Keratinocyte (primary cell): ENCODE measurements around the gene RGS6. TPM values are rescaled to one million over a fixed set of nuclear protein-coding genes. Genes with fewer than 3 reads are reported as not detected.

Experiments used
- DNase-seq: peaks from one replicate; pipeline ENCODE4 v3.0.0-alpha.2; 2011; ENCODE audit warnings: low read depth, missing footprints, low spot score
- FAIRE-seq: peaks from 2 replicates; lab custom pipeline; 2011; peaks lifted over from hg19 to GRCh38; lab: Jason Lieb, UNC
- H2AFZ ChIP-seq: 2 replicates; pipeline ENCODE4 v1.6.0; 2012; ENCODE audit warnings: low read length, control low read depth, inconsistent platforms; ENCODE audit not compliant: control insufficient read depth
- H3K27ac ChIP-seq: 2 replicates; pipeline ENCODE4 v1.5.1; 2011; ENCODE audit warnings: low read length; ENCODE audit not compliant: control insufficient read depth, insufficient read depth
- H3K27me3 ChIP-seq: 3 replicates; pipeline ENCODE4 v1.6.0; 2011; ENCODE audit warnings: low read length; ENCODE audit not compliant: control insufficient read depth, insufficient read depth; ENCODE audit errors: extremely low read depth
- H3K36me3 ChIP-seq, 2 experiments: 2 replicates in 1 of 2; 3 replicates in 1 of 2; pipeline ENCODE4 v1.5.1; 2011; ENCODE audit warnings: low read length in 2 of 2, mild to moderate bottlenecking in 1 of 2; ENCODE audit not compliant: control insufficient read depth in 2 of 2, insufficient read depth in 2 of 2; ENCODE audit errors: extremely low read depth in 1 of 2
- H3K4me1 ChIP-seq: 3 replicates; pipeline ENCODE4 v1.5.1; 2011; ENCODE audit warnings: low read length; ENCODE audit not compliant: control insufficient read depth, insufficient read depth; ENCODE audit errors: extremely low read depth
- H3K4me2 ChIP-seq: 3 replicates; pipeline ENCODE4 v1.6.0; 2011; ENCODE audit warnings: low read depth, low read length; ENCODE audit not compliant: control insufficient read depth, insufficient read depth; ENCODE audit errors: extremely low read depth
- H3K4me3 ChIP-seq, 3 experiments: fragments of 200-600 bp in 1 of 3; sonication (generic) in 1 of 3; 2 replicates in 2 of 3; 3 replicates in 1 of 3; pipeline ENCODE4 v1.5.1; 2011 to 2016; ENCODE audit warnings: low read length in 3 of 3, mild to moderate bottlenecking in 3 of 3, control low read depth in 2 of 3, inconsistent platforms in 1 of 3, low read depth in 1 of 3, mixed read lengths in 1 of 3, mixed run types in 1 of 3, moderate library complexity in 1 of 3; ENCODE audit not compliant: control insufficient read depth in 2 of 3, insufficient read depth in 2 of 3; ENCODE audit errors: extremely low read depth in 1 of 3
- H3K79me2 ChIP-seq: 2 replicates; pipeline ENCODE4 v1.6.0; 2012; ENCODE audit warnings: low read length; ENCODE audit not compliant: control insufficient read depth, insufficient read depth
- H3K9ac ChIP-seq: 3 replicates; pipeline ENCODE4 v1.6.0; 2011; ENCODE audit warnings: low read length; ENCODE audit not compliant: control insufficient read depth, insufficient read depth; ENCODE audit errors: extremely low read depth
- H3K9me1 ChIP-seq: 3 replicates; pipeline ENCODE4 v1.6.0; 2011; ENCODE audit warnings: low read length; ENCODE audit not compliant: control insufficient read depth, insufficient read depth; ENCODE audit errors: extremely low read depth
- H3K9me3 ChIP-seq: 2 replicates; pipeline ENCODE4 v1.5.1; 2012; ENCODE audit warnings: low read depth, low read length; ENCODE audit not compliant: control insufficient read depth
- H4K20me1 ChIP-seq: 3 replicates; pipeline ENCODE4 v1.6.0; 2011; ENCODE audit warnings: low read length; ENCODE audit not compliant: control insufficient read depth, insufficient read depth; ENCODE audit errors: extremely low read depth
- EZH2 ChIP-seq: IDR thresholded peaks from one replicate; pipeline ENCODE4 v1.6.1; 2012; ENCODE audit warnings: inconsistent platforms, mild to moderate bottlenecking, low read length, moderate library complexity
- dilution Hi-C: fragments of 300-500 bp; cut with MboI; formaldehyde crosslinking; loops from one replicate; pipeline ENCODE4 v1.7.0; 2020; ENCODE audit warnings: low sequenced_read_pairs; ENCODE audit not compliant: extremely low pct_ligation_motif_present
- polyA plus RNA-seq, 5 experiments: library from polyadenylated mRNA; depleted of rRNA in 3 of 5; stranded (reverse) in 3 of 5; stranded (forward) in 1 of 5; unstranded in 1 of 5; fragments of >200 nt; gene quantifications; 1 replicate in 1 of 5; 2 replicates in 3 of 5; 3 replicates in 1 of 5; pipeline versions ENCODE4 v1.2.1 to v1.2.3, GENCODE V29; 2011 to 2012; ENCODE audit warnings: missing spikeins in 2 of 5, low read depth in 1 of 5, low replicate concordance in 1 of 5
- TF ChIP-seq, protein P1 (sequence below), 3 experiments: IDR thresholded peaks in 1 of 3; conservative IDR thresholded peaks in 1 of 3; optimal IDR thresholded peaks in 1 of 3; 2 replicates in 2 of 3; 3 replicates in 1 of 3; pipeline versions ENCODE3 to v1.5.1; 2011; ENCODE audit warnings: low read length in 3 of 3, mild to moderate bottlenecking in 3 of 3, moderate library complexity in 2 of 3, control low read depth in 1 of 3, inconsistent platforms in 1 of 3; ENCODE audit not compliant: insufficient read depth in 2 of 3; ENCODE audit errors: extremely low read depth in 1 of 3

RGS6 gene
- polyA plus RNA-seq, 1 donor (not counting 4 experiments of a cell fraction or from before 2014, with no cell fraction given), result not detected

DNA sequence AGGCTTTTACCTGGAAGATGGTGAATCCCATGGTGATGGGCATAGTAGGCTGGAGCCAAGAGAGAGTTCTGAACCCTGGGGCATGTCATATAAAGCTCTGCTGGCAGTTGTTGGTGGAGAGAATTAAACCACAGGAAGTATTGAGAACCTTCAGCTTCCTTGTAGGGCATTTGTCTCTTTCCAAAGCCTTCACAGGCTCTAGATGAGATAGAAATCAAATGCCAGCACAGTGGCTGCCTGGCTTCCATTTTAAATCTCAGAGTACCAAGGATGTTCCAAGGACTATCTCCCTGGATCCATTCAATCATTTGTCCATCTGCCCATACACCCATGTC lies 592.0 kb downstream of the RGS6 start:
- Histone ChIP-seq H3K27ac (no peak overlapping the region), H3K9ac (no peak overlapping the region), H3K36me3 (no peaks in the 10 kb centered on the region), H3K4me3 (no peak overlapping the region), H3K79me2 (no peaks in the 10 kb centered on the region), H3K9me1 (no peaks in the 10 kb centered on the region), H3K9me3 (no peaks in the 10 kb centered on the region), H3K27me3 (no peaks in the 10 kb centered on the region), H3K4me2 (no peak overlapping the region), H3K4me1 (no peaks in the 10 kb centered on the region), H4K20me1 (no peaks in the 10 kb centered on the region), H2AFZ (no peak overlapping the region)
- FAIRE-seq, result no peak
- no peak for DNase-seq
- dilution Hi-C loops, result no loop called here
- TF ChIP-seq, protein P1, sequence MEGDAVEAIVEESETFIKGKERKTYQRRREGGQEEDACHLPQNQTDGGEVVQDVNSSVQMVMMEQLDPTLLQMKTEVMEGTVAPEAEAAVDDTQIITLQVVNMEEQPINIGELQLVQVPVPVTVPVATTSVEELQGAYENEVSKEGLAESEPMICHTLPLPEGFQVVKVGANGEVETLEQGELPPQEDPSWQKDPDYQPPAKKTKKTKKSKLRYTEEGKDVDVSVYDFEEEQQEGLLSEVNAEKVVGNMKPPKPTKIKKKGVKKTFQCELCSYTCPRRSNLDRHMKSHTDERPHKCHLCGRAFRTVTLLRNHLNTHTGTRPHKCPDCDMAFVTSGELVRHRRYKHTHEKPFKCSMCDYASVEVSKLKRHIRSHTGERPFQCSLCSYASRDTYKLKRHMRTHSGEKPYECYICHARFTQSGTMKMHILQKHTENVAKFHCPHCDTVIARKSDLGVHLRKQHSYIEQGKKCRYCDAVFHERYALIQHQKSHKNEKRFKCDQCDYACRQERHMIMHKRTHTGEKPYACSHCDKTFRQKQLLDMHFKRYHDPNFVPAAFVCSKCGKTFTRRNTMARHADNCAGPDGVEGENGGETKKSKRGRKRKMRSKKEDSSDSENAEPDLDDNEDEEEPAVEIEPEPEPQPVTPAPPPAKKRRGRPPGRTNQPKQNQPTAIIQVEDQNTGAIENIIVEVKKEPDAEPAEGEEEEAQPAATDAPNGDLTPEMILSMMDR (optimal IDR thresholded peaks at IDR 0.05 in 1 of 3, IDR thresholded peaks at IDR 0.05 in 1 of 3, conservative IDR thresholded peaks at IDR 0.05 in 1 of 3; ENCODE audit: extremely low read depth in 1 of 3, insufficient read depth in 2 of 3, low read length in 3 of 3), result no peak
- no peak for TF ChIP-seq EZH2

DNA sequence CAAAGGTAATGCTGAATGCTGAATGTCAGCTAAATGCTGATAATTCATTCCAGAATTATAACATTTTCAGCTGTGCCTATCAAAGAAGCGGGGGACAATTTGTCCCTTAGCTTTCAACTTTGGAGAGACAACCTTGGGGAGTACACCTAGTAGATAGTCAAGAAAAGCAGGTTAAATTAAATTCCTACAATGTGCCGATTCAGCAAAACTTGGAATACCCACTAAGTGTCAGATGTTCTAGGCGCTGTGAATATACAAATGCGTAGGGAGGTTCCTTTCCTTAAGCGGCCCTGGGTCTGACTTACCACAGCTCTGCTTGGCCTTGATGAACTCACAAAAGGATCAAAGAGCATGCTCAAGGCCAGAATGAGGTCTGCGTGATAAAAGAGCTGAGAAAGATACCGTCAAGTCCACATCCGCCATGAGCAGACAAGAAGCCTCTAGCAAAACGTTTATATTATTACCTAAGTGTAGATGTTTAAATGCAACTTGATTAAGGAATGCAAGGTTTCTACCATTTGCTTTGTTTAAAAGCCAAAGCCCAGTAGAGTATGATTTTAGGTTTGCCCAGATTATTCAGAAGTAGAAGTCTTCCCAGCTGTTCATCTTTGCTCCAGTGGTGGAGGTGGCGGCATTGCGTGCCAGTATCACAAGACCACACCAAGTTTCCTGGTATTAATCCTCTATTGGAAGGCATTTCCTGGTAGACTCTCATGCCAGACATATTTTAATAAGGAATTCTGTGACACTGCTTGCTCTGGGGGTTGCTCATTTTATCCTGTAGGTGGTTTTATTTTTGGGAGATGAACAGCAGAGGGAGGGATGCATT lies 593.1 kb downstream of the RGS6 start:
- H3K9me1 ChIP-seq, result no peaks in the 10 kb centered on the region
- FAIRE-seq, result no peak
- no peak for DNase-seq
- no peaks in the 10 kb centered on the region for H3K79me2 ChIP-seq
- H2AFZ ChIP-seq, result no peak overlapping the region
- no peak overlapping the region for H3K27ac ChIP-seq
- no peak overlapping the region for H3K9ac ChIP-seq
- no peaks in the 10 kb centered on the region for H3K4me1 ChIP-seq
- no peak for TF ChIP-seq EZH2
- TF ChIP-seq, protein P1 (optimal IDR thresholded peaks at IDR 0.05 in 1 of 3, IDR thresholded peaks at IDR 0.05 in 1 of 3, conservative IDR thresholded peaks at IDR 0.05 in 1 of 3; ENCODE audit: extremely low read depth in 1 of 3, insufficient read depth in 2 of 3, low read length in 3 of 3), result no peak
- H3K36me3 ChIP-seq, result no peaks in the 10 kb centered on the region
- dilution Hi-C loops, result no loop called here
- no peak overlapping the region for H3K4me3 ChIP-seq
- H3K27me3 ChIP-seq, result no peaks in the 10 kb centered on the region
- no peak overlapping the region for H3K4me2 ChIP-seq
- no peaks in the 10 kb centered on the region for H3K9me3 ChIP-seq
- no peaks in the 10 kb centered on the region for H4K20me1 ChIP-seq
